K562 (cell line): ENCODE measurements around the gene BCKDHB. TPM values are rescaled to one million over a fixed set of nuclear protein-coding genes. Genes with fewer than 3 reads are reported as not detected.

Experiments
- ATAC-seq: fragments of 200-7000 bp; cut with Tn5 transposase; 3 replicates; pipeline ENCODE4 v1.9.1; 2020; ENCODE audit warnings: moderate library complexity
- BruUV-seq: library from RNA; stranded (reverse); fragments of 400-500 nt; replicated peaks from 2 replicates; lab custom pipeline; 2021; lab: Mats Ljungman, UMichigan
- CTCF ChIA-PET: fragments of 300-600 bp; formaldehyde crosslinking; extraction: SDS; loops from one replicate; lab custom pipeline; 2021; ENCODE audit warnings: low intra/inter-chr PET ratio; lab: Yijun Ruan, JAX
- POLR2A ChIA-PET: fragments of 300-600, 350-650 bp; sonication (Branson Sonifier 250); formaldehyde crosslinking; extraction: SDS; loops from one replicate; lab custom pipeline; 2021; ENCODE audit warnings: antibody characterized with exemption, inconsistent platforms; lab: Yijun Ruan, JAX
- DNase-seq, 4 experiments: peaks; one replicate each; pipeline versions ENCODE4 v3.0.0 to v3.0.0-alpha.2; 2011 to 2018; ENCODE audit warnings: low spot score in 3 of 4, mixed read lengths in 3 of 4; ENCODE audit errors: extremely low read depth in 1 of 4
- FAIRE-seq: peaks from 2 replicates; lab custom pipeline; 2011; peaks lifted over from hg19 to GRCh38; lab: Jason Lieb, UNC
- H2AFZ ChIP-seq: 2 replicates; pipeline ENCODE4 v1.6.0; 2011; ENCODE audit warnings: low read depth, low read length, control low read depth, inconsistent platforms
- H3K27ac ChIP-seq: fragments of 200-600 bp; 3 replicates; pipeline ENCODE4 v1.8.0; 2011; ENCODE audit warnings: low read depth, mild to moderate bottlenecking, control low read depth, inconsistent platforms, low read length, moderate library complexity, mixed read lengths; ENCODE audit errors: extremely low read depth
- H3K27me3 ChIP-seq, 2 experiments: fragments of 300-600 bp in 1 of 2; 2 replicates in 1 of 2; 3 replicates in 1 of 2; pipeline versions ENCODE4 v1.6.0 to v1.8.0; 2011; ENCODE audit warnings: inconsistent platforms in 2 of 2, low read length in 2 of 2, mild to moderate bottlenecking in 1 of 2, mixed read lengths in 1 of 2, moderate library complexity in 1 of 2; ENCODE audit not compliant: control insufficient read depth in 2 of 2, insufficient read depth in 2 of 2
- H3K36me3 ChIP-seq: fragments of 300-600 bp; 3 replicates; pipeline ENCODE4 v1.8.0; 2011; ENCODE audit warnings: mild to moderate bottlenecking, low read length, inconsistent platforms; ENCODE audit not compliant: control insufficient read depth, insufficient read depth
- H3K4me1 ChIP-seq, 2 experiments: fragments of 200-600 bp in 1 of 2; replicated peaks in 1 of 2; 2 replicates in 1 of 2; 3 replicates in 1 of 2; pipeline versions ENCODE4 v1.5.1 to v1.8.0; 2011; ENCODE audit warnings: inconsistent platforms in 2 of 2, low read length in 2 of 2, mild to moderate bottlenecking in 1 of 2, mixed read lengths in 1 of 2, moderate library complexity in 1 of 2; ENCODE audit not compliant: control insufficient read depth in 2 of 2, insufficient read depth in 2 of 2
- H3K4me2 ChIP-seq: 2 replicates; pipeline ENCODE4 v1.6.1; 2011; ENCODE audit warnings: low read length, control low read depth, inconsistent platforms, mixed read lengths; ENCODE audit not compliant: insufficient read depth
- H3K4me3 ChIP-seq: fragments of 200-600 bp; sonication (generic), shearing (Covaris generic); 2 replicates; pipeline ENCODE4 v1.5.1; 2016; ENCODE audit warnings: control low read depth, inconsistent platforms
- H3K79me2 ChIP-seq: fragments of 200-600 bp; 3 replicates; pipeline ENCODE4 v1.8.0; 2011; ENCODE audit warnings: low read length, inconsistent platforms; ENCODE audit not compliant: control insufficient read depth, insufficient read depth
- H3K9ac ChIP-seq, 2 experiments: 2 replicates each; pipeline versions ENCODE4 v1.6.0 to v1.6.1; 2011; ENCODE audit warnings: low read depth in 2 of 2, low read length in 2 of 2, control low read depth in 1 of 2, inconsistent platforms in 1 of 2, mild to moderate bottlenecking in 1 of 2, mixed read lengths in 1 of 2; ENCODE audit not compliant: insufficient read depth in 1 of 2
- H3K9me1 ChIP-seq: one replicate; pipeline ENCODE4 v1.6.0; 2011; ENCODE audit warnings: inconsistent platforms, mild to moderate bottlenecking, low read length, moderate library complexity; ENCODE audit not compliant: control insufficient read depth, insufficient read depth
- H3K9me3 ChIP-seq: replicated peaks from 2 replicates; pipeline ENCODE4 v1.5.1; 2011; ENCODE audit warnings: low read depth, low read length, inconsistent platforms; ENCODE audit not compliant: control insufficient read depth, insufficient read depth
- H4K20me1 ChIP-seq: replicated peaks from 2 replicates; pipeline ENCODE4 v1.6.1; 2011; ENCODE audit warnings: low read length, inconsistent platforms, mixed read lengths; ENCODE audit not compliant: control insufficient read depth, insufficient read depth
- BDP1 ChIP-seq: IDR thresholded peaks from 3 replicates; pipeline ENCODE4 v1.6.1; 2011; ENCODE audit not compliant: insufficient read length, insufficient read depth
- CCNT2 ChIP-seq: IDR thresholded peaks from 2 replicates; pipeline ENCODE4 v1.6.1; 2011; ENCODE audit warnings: borderline replicate concordance, low read depth, mild to moderate bottlenecking, moderate library complexity, mixed read lengths, low read length; ENCODE audit not compliant: insufficient read length; ENCODE audit errors: extremely low read depth
- ELK3 ChIP-seq: fragments of 450-650 bp; formaldehyde crosslinking; IDR thresholded peaks from 2 replicates; pipeline ENCODE4 v1.4.0; 2020; ENCODE audit warnings: mild to moderate bottlenecking
- HCFC1 ChIP-seq: IDR thresholded peaks from 2 replicates; pipeline ENCODE4 v1.6.1; 2012; ENCODE audit warnings: low read depth, low read length, improper control_type of control experiment
- MAFK ChIP-seq: IDR thresholded peaks from 2 replicates; pipeline ENCODE4 v1.6.1; 2011; ENCODE audit warnings: low read length, improper control_type of control experiment
- RBM17 ChIP-seq: fragments of 200-400 bp; formaldehyde crosslinking; IDR thresholded peaks from 2 replicates; pipeline ENCODE4 v1.6.1; 2017; ENCODE audit warnings: low read depth, mild to moderate bottlenecking, low read length, borderline replicate concordance
- SIRT6 ChIP-seq: IDR thresholded peaks from one replicate; pipeline ENCODE4 v1.6.1; 2012; ENCODE audit warnings: low read depth, mild to moderate bottlenecking, control low read depth, inconsistent platforms, low read length, moderate library complexity
- SMARCA4 ChIP-seq: fragments of 450-650 bp; IDR thresholded peaks from 2 replicates; pipeline ENCODE4 v1.6.1; 2016
- SMARCE1 ChIP-seq: fragments of 450-650 bp; IDR thresholded peaks from 2 replicates; pipeline ENCODE4 v1.7.1; 2016; ENCODE audit warnings: mild to moderate bottlenecking
- STAT5A ChIP-seq: IDR thresholded peaks from 2 replicates; pipeline ENCODE4 v1.6.1; 2012; ENCODE audit warnings: low read length, inconsistent platforms, borderline replicate concordance
- STAT5B ChIP-seq: fragments of 250-450 bp; sonication (Bioruptor Pico); IDR thresholded peaks from 2 replicates; pipeline ENCODE4 v1.8.0; 2021; ENCODE audit warnings: mild to moderate bottlenecking, inconsistent platforms
- ZFP91 ChIP-seq: sonication (generic); formaldehyde crosslinking; IDR thresholded peaks from 2 replicates; pipeline ENCODE4 v1.8.0; 2022; ENCODE audit warnings: mild to moderate bottlenecking, missing genetic modification reagents
- ZNF561 ChIP-seq: fragments of 450-650 bp; formaldehyde crosslinking; conservative IDR thresholded peaks from 2 replicates; pipeline ENCODE4 v1.4.0; 2020; ENCODE audit warnings: mild to moderate bottlenecking, moderate library complexity
- ZNF699 ChIP-seq: fragments of 250-450 bp; sonication (Bioruptor Pico); IDR thresholded peaks from 2 replicates; pipeline ENCODE4 v1.8.0; 2021; ENCODE audit warnings: mild to moderate bottlenecking, moderate library complexity; ENCODE audit not compliant: insufficient replicate concordance
- ZNF717 ChIP-seq: fragments of 250-450 bp; sonication (Bioruptor Pico); IDR thresholded peaks from 2 replicates; pipeline ENCODE4 v1.5.0; 2021
- WGBS: fragments of 100-300 bp; shearing (Covaris generic); methylation state at CpG from one replicate; pipeline ENCODE4 v1.1.6; 2016; ENCODE audit warnings: low coverage, mixed read lengths; ENCODE audit not compliant: insufficient coverage; ENCODE audit errors: missing lambda C conversion rate; 5-methylcytosine and 5-hydroxymethylcytosine counted together
- in situ Hi-C: fragments of 300-500 bp; cut with MboI; formaldehyde crosslinking; loops from 4 replicates; pipeline ENCODE4 v1.15.0; 2018; ENCODE audit warnings: inconsistent platforms, mixed read lengths
- intact Hi-C: fragments of 100-400 bp; cut with micrococcal nuclease; formaldehyde crosslinking; loops from 2 replicates; pipeline ENCODE4 v1.14.2; 2022
- polyA plus RNA-seq, 8 experiments: library from polyadenylated mRNA; depleted of rRNA in 4 of 8; stranded (reverse) in 5 of 8; unstranded in 3 of 8; fragments of >200 nt; fragmentation: Nextera tagmentation in 2 of 8; fragmentation: Illumina TruSeq in 1 of 8; extraction: Ambion mirVana in 2 of 8; extraction: Trizol in 1 of 8; gene quantifications; 2 replicates each; pipeline versions ENCODE4 v1.2.1 to v1.2.3, GENCODE V29; 2011 to 2014; ENCODE audit warnings: inconsistent platforms in 1 of 8, missing spikeins in 1 of 8
- total RNA-seq, 7 experiments: library from RNA; depleted of rRNA in 6 of 7; stranded (reverse); fragments of >200 nt in 6 of 7; fragmentation: Illumina TruSeq in 2 of 7; extraction: Trizol in 2 of 7; gene quantifications; 2 replicates each; pipeline versions ENCODE4 v1.2.1 to v1.2.3, GENCODE V29; 2011 to 2021; ENCODE audit warnings: low replicate concordance in 1 of 7

Gene BCKDHB
- total and polyA plus RNA-seq, 9 of the 15 experiments (the other 6 are each of a cell fraction or from before 2014, with no cell fraction given) = 4.1 to 23.7 (median 7.5) TPM

GRCh38 chr6:80287607-80288006 lies 181.1 kb downstream of the BCKDHB start:
- H3K36me3 ChIP-seq = no peaks in the 10 kb centered on the region
- intact Hi-C loops (no loop called here), in situ Hi-C loops (no loop called here)
- TF ChIP-seq SIRT6 = no peak
- TF ChIP-seq BDP1 = no peak
- no peak for TF ChIP-seq ZNF561
- no peak for TF ChIP-seq STAT5B (CRISPR knock-in tag)
- no peak for TF ChIP-seq RBM17
- TF ChIP-seq ZFP91 (CRISPR knock-in tag) = no peak
- no peak for TF ChIP-seq ZNF699 (CRISPR knock-in tag)
- TF ChIP-seq MAFK = no peak
- no peak for TF ChIP-seq STAT5A
- TF ChIP-seq HCFC1 = no peak
- no peak for TF ChIP-seq SMARCA4
- no peak for TF ChIP-seq ELK3 (CRISPR knock-in tag)
- TF ChIP-seq SMARCE1 = no peak
- no peak for TF ChIP-seq CCNT2
- no peak for TF ChIP-seq ZNF717 (CRISPR knock-in tag)
- DNase-seq (no peak), FAIRE-seq (no peak), ATAC-seq (no peak)
- no peaks in the 10 kb centered on the region for H3K27me3 ChIP-seq
- no peaks in the 10 kb centered on the region for H3K9me3 ChIP-seq
- no peaks in the 10 kb centered on the region for H3K9me1 ChIP-seq
- no peak overlapping the region for H3K27ac ChIP-seq
- no peak overlapping the region for H3K9ac ChIP-seq
- no peaks in the 10 kb centered on the region for H3K4me1 ChIP-seq
- BruUV-seq = no TSS peak
- H4K20me1 ChIP-seq = no peaks in the 10 kb centered on the region
- H3K79me2 ChIP-seq = no peaks in the 10 kb centered on the region
- H3K4me2 ChIP-seq = no peak overlapping the region
- H2AFZ ChIP-seq = no peak overlapping the region
- POLR2A ChIA-PET = interaction anchor here (0.6 kb wide), 1 partner anchor 1451 kb away, joined by 3 read pairs; no protein-coding TSS in a partner anchor
- 20% methylated on average over 3 of the region's 3 CpGs for WGBS
- no peak overlapping the region for H3K4me3 ChIP-seq
- CTCF ChIA-PET = no interaction called here
